Trophoblast cell (in vitro differentiated cells and primary cell): ENCODE data around the gene MED14. TPM values are rescaled to one million over a fixed set of nuclear protein-coding genes. Genes with fewer than 3 reads are reported as not detected.
A peak's percentile ranks its signal among the peaks of the same experiment; 100 is the strongest.
"Not testable (repeated sequence)": the region's sequence is repeated elsewhere in the genome, so short reads cannot be mapped to it uniquely, and the experiment has no call there.

Experiments used
- DNase-seq, 2 donors: peaks; one replicate each; pipeline ENCODE4 v3.0.0-alpha.2; 2016
- H2AFZ ChIP-seq: 2 replicates; pipeline ENCODE4 v1.6.1; 2013; ENCODE audit warnings: low read length, moderate library complexity, mild to moderate bottlenecking; ENCODE audit not compliant: insufficient read depth, poor library complexity
- H2AK5ac ChIP-seq: 2 replicates; pipeline ENCODE4 v1.6.1; 2013; ENCODE audit warnings: mild to moderate bottlenecking, low read length
- H2BK120ac ChIP-seq: 2 replicates; pipeline ENCODE4 v1.6.1; 2013; ENCODE audit warnings: low read length, mild to moderate bottlenecking, moderate library complexity; ENCODE audit not compliant: insufficient read depth, poor library complexity
- H2BK12ac ChIP-seq: 2 replicates; pipeline ENCODE4 v1.6.1; 2013; ENCODE audit warnings: mild to moderate bottlenecking, low read length, moderate library complexity
- H2BK5ac ChIP-seq: 2 replicates; pipeline ENCODE4 v1.6.1; 2013; ENCODE audit warnings: low read length, low read depth, moderate library complexity, mild to moderate bottlenecking; ENCODE audit not compliant: poor library complexity
- H3K14ac ChIP-seq: 2 replicates; pipeline ENCODE4 v1.6.1; 2013; ENCODE audit warnings: mild to moderate bottlenecking, low read length
- H3K18ac ChIP-seq: 2 replicates; pipeline ENCODE4 v1.6.1; 2013; ENCODE audit warnings: mild to moderate bottlenecking, low read length
- H3K23ac ChIP-seq: 2 replicates; pipeline ENCODE4 v1.6.1; 2013; ENCODE audit warnings: low read length
- H3K27ac ChIP-seq: 2 replicates; pipeline ENCODE4 v1.5.1; 2013; ENCODE audit warnings: low read depth, mild to moderate bottlenecking, inconsistent platforms, low read length, moderate library complexity
- H3K27me3 ChIP-seq: 2 replicates; pipeline ENCODE4 v1.6.1; 2013; ENCODE audit warnings: inconsistent platforms, mild to moderate bottlenecking, low read length, moderate library complexity; ENCODE audit not compliant: insufficient read depth
- H3K36me3 ChIP-seq, 2 experiments: 1 replicate in 1 of 2; 2 replicates in 1 of 2; pipeline ENCODE4 v1.6.1; 2013; ENCODE audit warnings: low read length in 2 of 2, mild to moderate bottlenecking in 2 of 2, moderate library complexity in 1 of 2; ENCODE audit not compliant: insufficient read depth in 2 of 2, control insufficient read depth in 1 of 2
- H3K4ac ChIP-seq: 2 replicates; pipeline ENCODE4 v1.6.1; 2013; ENCODE audit warnings: low read depth, mild to moderate bottlenecking, low read length, moderate library complexity
- H3K4me1 ChIP-seq, 2 experiments: 1 replicate in 1 of 2; 2 replicates in 1 of 2; pipeline ENCODE4 v1.6.1; 2013; ENCODE audit warnings: low read length in 2 of 2, mild to moderate bottlenecking in 2 of 2, moderate library complexity in 1 of 2; ENCODE audit not compliant: insufficient read depth in 2 of 2, control insufficient read depth in 1 of 2
- H3K4me2 ChIP-seq: 2 replicates; pipeline ENCODE4 v1.6.1; 2013; ENCODE audit warnings: inconsistent platforms, mild to moderate bottlenecking, low read length, moderate library complexity
- H3K4me3 ChIP-seq: 2 replicates; pipeline ENCODE4 v1.5.1; 2013; ENCODE audit warnings: mild to moderate bottlenecking, low read depth, low read length, inconsistent platforms
- H3K79me1 ChIP-seq: one replicate; pipeline ENCODE4 v1.6.1; 2013; ENCODE audit warnings: low read length
- H3K79me2 ChIP-seq: 2 replicates; pipeline ENCODE4 v1.6.1; 2013; ENCODE audit warnings: low read length, mild to moderate bottlenecking; ENCODE audit not compliant: control insufficient read depth, insufficient read depth, poor library complexity
- H3K9ac ChIP-seq: 2 replicates; pipeline ENCODE4 v1.6.1; 2013; ENCODE audit warnings: mild to moderate bottlenecking, low read length
- H3K9me3 ChIP-seq: 2 replicates; pipeline ENCODE4 v1.6.1; 2013; ENCODE audit warnings: low read depth, mild to moderate bottlenecking, control low read depth, inconsistent platforms, low read length; ENCODE audit not compliant: insufficient read depth
- H4K12ac ChIP-seq: 2 replicates; pipeline ENCODE4 v1.6.1; 2013; ENCODE audit warnings: low read depth, mild to moderate bottlenecking, low read length, moderate library complexity
- H4K8ac ChIP-seq: 2 replicates; pipeline ENCODE4 v1.6.1; 2013; ENCODE audit warnings: low read depth, mild to moderate bottlenecking, low read length, moderate library complexity
- H4K91ac ChIP-seq: one replicate; pipeline ENCODE4 v1.6.1; 2013; ENCODE audit warnings: low read depth, mild to moderate bottlenecking, low read length, moderate library complexity
- whole genome bisulfite sequencing: extraction: QIAGEN DNeasy Blood & Tissue Kit; methylation state at CpG from one replicate; pipeline ENCODE4 v1.1.7; 2013; ENCODE audit warnings: missing lambda C conversion rate; ENCODE audit not compliant: insufficient read length, insufficient coverage; ENCODE audit errors: extremely low coverage; 5-methylcytosine and 5-hydroxymethylcytosine counted together
- polyA plus RNA-seq: library from polyadenylated mRNA; stranded (reverse); fragments of 200-250 nt; gene quantifications from 2 replicates; pipeline ENCODE4 v1.2.3, GENCODE V29; 2013

Gene MED14
- polyA plus RNA-seq: 69.2 and 71.0 TPM in 2 replicates

GRCh38 chrX:40735325-40736169 is at the start of gene MED14:
Gene MED14, minus strand, starts transcription at chrX:40735542. Its CDS starts 130 bp downstream, at chrX:40735412.
- Histone ChIP-seq H3K4ac (peak within 1 kb of the TSS; percentile 79), H4K91ac (peak within 1 kb of the TSS; percentile 94), H3K27ac (peak within 1 kb of the TSS; percentile 93), H3K4me2 (peak within 1 kb of the TSS; percentile 67), H2BK120ac (peak within 1 kb of the TSS; percentile 88), H3K79me2 (peaks cover 2% of the 10 kb centered on the region), H3K9ac (peak within 1 kb of the TSS; percentile 94), H2AK5ac (no peak within 1 kb of the TSS), H3K79me1 (peaks cover 6% of the 10 kb centered on the region), H3K4me3 (peak within 1 kb of the TSS; percentile 97), H3K23ac (no peak within 1 kb of the TSS), H3K27me3 (no peaks in the 10 kb centered on the region), H3K14ac (peak within 1 kb of the TSS; percentile 92), H2AFZ (peak within 1 kb of the TSS; percentile 93), H4K8ac (peak within 1 kb of the TSS; percentile 98), H2BK12ac (no peak within 1 kb of the TSS), H3K4me1 (no peaks in the 10 kb centered on the region), H3K18ac (peak within 1 kb of the TSS; percentile 98), H4K12ac (peak within 1 kb of the TSS; percentile 75), H2BK5ac (peak within 1 kb of the TSS; percentile 88), H3K9me3 (no peaks in the 10 kb centered on the region), H3K36me3 (no peaks in the 10 kb centered on the region)
- no CpG with 5 or more reads among the region's 88 CpGs for WGBS
- DNase-seq: peak; percentile 69 to 89

GRCh38 chrX:40784516-40785151 is 49.3 kb upstream of the MED14 start:
- no peak overlapping the region for H4K91ac ChIP-seq
- H4K8ac ChIP-seq: no peak overlapping the region
- no peak overlapping the region for H2BK12ac ChIP-seq
- no peak overlapping the region for H3K4ac ChIP-seq
- H2AFZ ChIP-seq: no peak overlapping the region
- no peak overlapping the region for H3K9ac ChIP-seq
- H3K36me3 ChIP-seq: no peaks in the 10 kb centered on the region
- H3K27me3 ChIP-seq: no peaks in the 10 kb centered on the region
- H3K27ac ChIP-seq: no peak overlapping the region
- no peak overlapping the region for H3K4me2 ChIP-seq
- no peaks in the 10 kb centered on the region for H3K4me1 ChIP-seq
- no peak overlapping the region for H3K23ac ChIP-seq
- no peak for DNase-seq
- no peak overlapping the region for H3K4me3 ChIP-seq
- WGBS: no CpG with 5 or more reads among the region's 4 CpGs
- no peaks in the 10 kb centered on the region for H3K9me3 ChIP-seq
- no peaks in the 10 kb centered on the region for H3K79me1 ChIP-seq
- H2BK120ac ChIP-seq: no peak overlapping the region
- no peak overlapping the region for H3K18ac ChIP-seq
- no peak overlapping the region for H2BK5ac ChIP-seq
- no peak overlapping the region for H3K14ac ChIP-seq
- H2AK5ac ChIP-seq: no peak overlapping the region
- no peaks in the 10 kb centered on the region for H3K79me2 ChIP-seq
- no peak overlapping the region for H4K12ac ChIP-seq

DNA sequence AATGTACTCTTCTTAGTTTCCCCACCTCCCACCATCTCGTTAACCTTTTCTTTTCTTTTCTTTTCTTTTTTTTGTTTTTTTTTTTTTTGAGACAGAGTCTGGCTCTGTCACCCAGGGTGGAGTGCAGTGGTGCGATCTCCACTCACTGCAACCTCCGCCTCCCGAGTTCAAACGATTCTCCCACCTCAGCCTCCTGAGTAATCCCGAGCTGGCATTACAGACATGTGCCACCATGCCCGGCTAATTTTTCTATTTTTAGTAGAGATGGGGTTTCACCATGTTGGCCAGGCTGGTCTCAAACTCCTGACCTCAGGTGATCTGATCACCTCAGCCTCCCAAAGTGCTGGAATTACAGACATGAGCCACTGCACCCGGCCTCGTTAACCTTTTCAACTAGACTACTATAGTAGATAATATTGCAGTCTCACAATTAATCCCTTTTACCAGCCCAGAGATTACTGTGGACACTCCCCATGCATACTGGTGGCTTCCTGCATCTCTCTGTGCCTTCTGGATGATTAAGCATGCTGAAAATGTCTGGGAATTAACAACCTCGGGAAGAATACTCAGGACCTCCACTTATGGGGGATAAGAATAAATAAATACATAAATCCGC is 47.4 kb upstream of the MED14 start:
- H3K4me3 ChIP-seq, H4K12ac ChIP-seq: not testable (repeated sequence)
- 100% methylated on average over 1 of the region's 11 CpGs for WGBS

DNA sequence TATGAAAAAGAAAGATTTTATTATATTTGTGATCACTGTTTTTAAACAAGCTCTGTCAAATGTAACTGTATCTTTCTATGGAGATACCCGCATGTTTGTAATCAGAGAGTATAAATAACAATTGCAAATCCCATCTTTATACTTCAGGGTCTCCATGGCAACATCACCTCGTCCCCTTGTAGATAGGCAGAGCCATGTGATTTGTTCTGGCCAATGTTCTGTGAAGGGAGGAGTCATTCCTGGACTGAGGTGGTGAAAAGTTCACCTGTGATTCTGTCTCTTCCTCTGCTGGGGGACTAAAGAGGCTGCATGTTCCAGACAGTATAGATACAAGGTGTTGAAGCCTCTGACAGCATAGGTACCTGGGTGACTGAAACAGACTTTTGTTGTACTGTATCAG is 45.6 kb upstream of the MED14 start:
- no peaks in the 10 kb centered on the region for H3K9me3 ChIP-seq
- no peak overlapping the region for H3K18ac ChIP-seq
- H3K79me1 ChIP-seq: no peaks in the 10 kb centered on the region
- no CpG with 5 or more reads among the region's 2 CpGs for WGBS
- H4K8ac ChIP-seq: no peak overlapping the region
- no peak for DNase-seq
- H3K27ac ChIP-seq: no peak overlapping the region
- H3K14ac ChIP-seq: no peak overlapping the region
- no peak overlapping the region for H3K4ac ChIP-seq
- H2AFZ ChIP-seq: no peak overlapping the region
- H2BK120ac ChIP-seq: no peak overlapping the region
- H2BK12ac ChIP-seq: no peak overlapping the region
- no peaks in the 10 kb centered on the region for H3K27me3 ChIP-seq
- no peak overlapping the region for H3K4me3 ChIP-seq
- H4K91ac ChIP-seq: no peak overlapping the region
- no peaks in the 10 kb centered on the region for H3K79me2 ChIP-seq
- H3K4me1 ChIP-seq: no peaks in the 10 kb centered on the region
- no peak overlapping the region for H4K12ac ChIP-seq
- H3K9ac ChIP-seq: no peak overlapping the region
- no peak overlapping the region for H2BK5ac ChIP-seq
- H3K23ac ChIP-seq: no peak overlapping the region
- no peak overlapping the region for H3K4me2 ChIP-seq
- H2AK5ac ChIP-seq: no peak overlapping the region
- no peaks in the 10 kb centered on the region for H3K36me3 ChIP-seq

More for the DNA sequence above, 47.4 kb upstream of the MED14 start:
- not testable (repeated sequence) for H3K14ac ChIP-seq, H3K4ac ChIP-seq, H3K23ac ChIP-seq, H2BK12ac ChIP-seq, H3K9ac ChIP-seq, H2AFZ ChIP-seq, H3K4me1 ChIP-seq, H3K9me3 ChIP-seq, H3K36me3 ChIP-seq, H3K4me2 ChIP-seq, H3K27ac ChIP-seq, H3K79me2 ChIP-seq, DNase-seq, H3K18ac ChIP-seq, H2BK120ac ChIP-seq, H3K27me3 ChIP-seq, H4K91ac ChIP-seq, H2AK5ac ChIP-seq, H4K8ac ChIP-seq, H3K79me1 ChIP-seq, H2BK5ac ChIP-seq
